Mesothelial cell of epicardium (in vitro differentiated cells): ENCODE measurements around the gene FIGN. TPM values are rescaled to one million over a fixed set of nuclear protein-coding genes. Genes with fewer than 3 reads are reported as not detected.

Experiments used
- DNase-seq, 2 experiments: peaks; one replicate each; pipeline ENCODE4 v3.0.0; 2021; ENCODE audit warnings: low spot score in 2 of 2; ENCODE audit not compliant: unreplicated experiment in 2 of 2
- H3K27ac Mint-ChIP-seq: 2 replicates; pipeline ENCODE4 v1.8.0; 2021; ENCODE audit warnings: mixed read lengths
- H3K27me3 Mint-ChIP-seq: 2 replicates; pipeline ENCODE4 v1.8.0; 2021; ENCODE audit warnings: low read depth, mixed read lengths
- H3K36me3 Mint-ChIP-seq: 2 replicates; pipeline ENCODE4 v1.8.0; 2021; ENCODE audit warnings: mixed read lengths
- H3K4me1 Mint-ChIP-seq: 2 replicates; pipeline ENCODE4 v1.8.0; 2021; ENCODE audit warnings: mixed read lengths
- H3K4me3 Mint-ChIP-seq: 2 replicates; pipeline ENCODE4 v1.8.0; 2021; ENCODE audit warnings: mild to moderate bottlenecking, moderate library complexity, mixed read lengths
- H3K9me3 Mint-ChIP-seq: 2 replicates; pipeline ENCODE4 v1.8.0; 2021; ENCODE audit warnings: mixed read lengths
- total RNA-seq: library from RNA; stranded (reverse); gene quantifications from 3 replicates; pipeline ENCODE4 v1.2.1, GENCODE V29; 2021
- TF ChIP-seq, protein P1 (sequence below): fragments of 200-600 bp; sonication (generic); IDR thresholded peaks from one replicate; pipeline ENCODE4 v1.5.0; 2021; ENCODE audit warnings: antibody characterized with exemption; ENCODE audit not compliant: unreplicated experiment

The FIGN gene
- total RNA-seq, 1 donor from 2014 or later, result 11.5 TPM

GRCh38 chr2:163731735-163732134, 4.1 kb downstream of the FIGN start:
- no peak overlapping the region for H3K4me3 Mint-ChIP-seq
- TF ChIP-seq, protein P1, sequence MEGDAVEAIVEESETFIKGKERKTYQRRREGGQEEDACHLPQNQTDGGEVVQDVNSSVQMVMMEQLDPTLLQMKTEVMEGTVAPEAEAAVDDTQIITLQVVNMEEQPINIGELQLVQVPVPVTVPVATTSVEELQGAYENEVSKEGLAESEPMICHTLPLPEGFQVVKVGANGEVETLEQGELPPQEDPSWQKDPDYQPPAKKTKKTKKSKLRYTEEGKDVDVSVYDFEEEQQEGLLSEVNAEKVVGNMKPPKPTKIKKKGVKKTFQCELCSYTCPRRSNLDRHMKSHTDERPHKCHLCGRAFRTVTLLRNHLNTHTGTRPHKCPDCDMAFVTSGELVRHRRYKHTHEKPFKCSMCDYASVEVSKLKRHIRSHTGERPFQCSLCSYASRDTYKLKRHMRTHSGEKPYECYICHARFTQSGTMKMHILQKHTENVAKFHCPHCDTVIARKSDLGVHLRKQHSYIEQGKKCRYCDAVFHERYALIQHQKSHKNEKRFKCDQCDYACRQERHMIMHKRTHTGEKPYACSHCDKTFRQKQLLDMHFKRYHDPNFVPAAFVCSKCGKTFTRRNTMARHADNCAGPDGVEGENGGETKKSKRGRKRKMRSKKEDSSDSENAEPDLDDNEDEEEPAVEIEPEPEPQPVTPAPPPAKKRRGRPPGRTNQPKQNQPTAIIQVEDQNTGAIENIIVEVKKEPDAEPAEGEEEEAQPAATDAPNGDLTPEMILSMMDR, result no peak
- no peak for DNase-seq
- H3K27me3 Mint-ChIP-seq, result no peaks in the 10 kb centered on the region
- H3K27ac Mint-ChIP-seq, result no peak overlapping the region
- no peaks in the 10 kb centered on the region for H3K36me3 Mint-ChIP-seq
- H3K4me1 Mint-ChIP-seq, result peaks cover 38% of the 10 kb centered on the region
- H3K9me3 Mint-ChIP-seq, result no peaks in the 10 kb centered on the region

DNA sequence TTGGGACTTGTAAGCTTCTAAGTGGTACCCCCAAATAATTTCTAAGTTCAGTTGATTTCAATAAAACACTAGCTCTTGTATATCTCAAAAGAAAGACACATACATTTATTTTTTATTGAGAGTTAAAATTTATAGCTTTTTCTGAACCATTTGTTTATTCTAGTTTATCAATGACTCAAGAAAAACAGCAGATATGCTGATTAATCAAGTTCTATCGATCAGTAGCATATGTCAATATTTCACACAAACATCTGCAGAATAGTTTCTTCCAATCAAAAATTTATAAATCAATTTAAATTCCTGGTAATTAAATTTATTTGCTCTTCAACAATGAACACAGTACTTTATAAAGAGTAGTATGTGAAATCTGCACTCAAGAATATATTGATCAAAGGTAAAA, 5.3 kb downstream of the FIGN start:
- Mint-ChIP-seq H3K27me3 (no peaks in the 10 kb centered on the region), H3K27ac (no peak overlapping the region), H3K4me3 (no peak overlapping the region), H3K4me1 (peaks cover 45% of the 10 kb centered on the region), H3K36me3 (no peaks in the 10 kb centered on the region), H3K9me3 (no peaks in the 10 kb centered on the region)
- TF ChIP-seq, protein P1, result no peak
- no peak for DNase-seq

DNA sequence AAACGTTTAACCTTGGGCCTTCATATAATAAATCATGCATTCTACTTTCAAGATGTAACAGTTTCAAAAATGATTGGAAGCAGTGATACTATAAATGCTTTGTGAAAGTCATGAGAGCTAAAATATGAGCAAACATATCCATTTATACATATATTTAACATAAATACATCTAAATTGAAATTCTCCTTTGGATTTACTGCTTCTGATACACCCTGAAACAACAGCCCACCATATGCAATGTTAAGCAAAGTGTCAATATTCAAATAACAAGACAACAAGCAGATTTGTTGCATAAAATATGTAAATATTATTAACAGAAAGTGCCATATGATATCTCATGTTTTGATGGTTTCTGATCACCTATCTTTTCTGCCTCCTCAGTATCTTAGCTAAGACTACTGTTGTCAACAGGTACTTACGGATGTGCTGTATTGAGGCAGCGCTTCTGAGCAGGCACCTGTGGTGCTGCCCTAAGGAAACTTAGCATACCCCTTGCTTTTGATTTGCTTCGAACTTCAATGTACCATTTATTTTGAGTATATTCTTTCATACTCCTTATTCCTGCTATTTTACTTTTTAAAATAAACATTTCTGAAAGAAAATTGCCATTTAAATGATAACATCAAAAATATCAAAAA, 6.1 kb downstream of the FIGN start:
- H3K4me3 Mint-ChIP-seq, result no peak overlapping the region
- H3K27ac Mint-ChIP-seq, result no peak overlapping the region
- no peaks in the 10 kb centered on the region for H3K27me3 Mint-ChIP-seq
- no peaks in the 10 kb centered on the region for H3K9me3 Mint-ChIP-seq
- H3K36me3 Mint-ChIP-seq, result no peaks in the 10 kb centered on the region
- TF ChIP-seq, protein P1, result no peak
- H3K4me1 Mint-ChIP-seq, result peaks cover 43% of the 10 kb centered on the region
- no peak for DNase-seq

DNA sequence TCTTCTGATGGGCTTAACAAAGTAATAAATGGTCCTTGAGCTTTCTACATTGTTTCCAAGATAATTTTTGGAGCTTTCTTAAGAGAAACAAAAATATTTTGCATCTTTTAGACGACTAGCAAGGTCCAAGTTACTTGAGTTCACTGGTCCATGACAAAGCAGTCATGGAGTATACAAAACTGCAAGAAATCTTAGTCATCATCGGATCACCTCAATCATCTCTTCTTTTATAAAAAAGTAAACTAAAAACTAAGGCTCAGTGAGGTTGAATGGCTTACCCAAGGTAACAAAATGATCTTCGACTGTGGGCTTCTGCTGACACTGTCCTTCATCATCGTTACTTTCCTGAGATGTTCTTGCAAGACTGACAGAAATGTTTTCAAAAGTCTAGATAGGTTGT, 11.9 kb downstream of the FIGN start:
- H3K27me3 Mint-ChIP-seq, result no peaks in the 10 kb centered on the region
- H3K36me3 Mint-ChIP-seq, result no peaks in the 10 kb centered on the region
- H3K4me3 Mint-ChIP-seq, result no peak overlapping the region
- TF ChIP-seq, protein P1, result no peak
- peaks cover 12% of the 10 kb centered on the region for H3K4me1 Mint-ChIP-seq
- no peak for DNase-seq
- H3K27ac Mint-ChIP-seq, result no peak overlapping the region
- no peaks in the 10 kb centered on the region for H3K9me3 Mint-ChIP-seq

GRCh38 chr2:163723348-163723747, 12.5 kb downstream of the FIGN start:
- TF ChIP-seq, protein P1, result no peak
- H3K4me1 Mint-ChIP-seq, result peaks cover 12% of the 10 kb centered on the region
- H3K27me3 Mint-ChIP-seq, result no peaks in the 10 kb centered on the region
- no peaks in the 10 kb centered on the region for H3K36me3 Mint-ChIP-seq
- no peak overlapping the region for H3K27ac Mint-ChIP-seq
- H3K9me3 Mint-ChIP-seq, result no peaks in the 10 kb centered on the region
- no peak for DNase-seq
- H3K4me3 Mint-ChIP-seq, result no peak overlapping the region

- DNase-seq, result no peak
- Mint-ChIP-seq H3K36me3 (no peaks in the 10 kb centered on the region), H3K4me3 (no peak overlapping the region), H3K4me1 (peaks cover 36% of the 10 kb centered on the region), H3K27me3 (no peaks in the 10 kb centered on the region), H3K27ac (no peak overlapping the region), H3K9me3 (no peaks in the 10 kb centered on the region)
- TF ChIP-seq, protein P1, result no peak
Observed at GRCh38 chr2:163719331-163719730, 16.5 kb downstream of the FIGN start.
